SK-N-SH (cell line): ENCODE data around the gene PGAP3. TPM values are rescaled to one million over a fixed set of nuclear protein-coding genes. Genes with fewer than 3 reads are reported as not detected.

Experiments
- CTCF ChIA-PET: fragments of 300-600, 350-600 bp; formaldehyde crosslinking; extraction: SDS; loops from one replicate; lab custom pipeline; 2021; lab: Yijun Ruan, JAX
- POLR2A ChIA-PET: fragments of 350-600 bp; sonication (Branson Sonifier 250); formaldehyde crosslinking; extraction: SDS; loops from one replicate; lab custom pipeline; 2020; ENCODE audit warnings: antibody characterized with exemption, inconsistent platforms; lab: Yijun Ruan, JAX
- DNase-seq: peaks from one replicate; pipeline ENCODE4 v3.0.0; 2012
- H2AFZ ChIP-seq: fragments of 200-600 bp; sonication (generic); 2 replicates; pipeline ENCODE4 v1.8.1; 2016; ENCODE audit warnings: antibody characterized with exemption, mild to moderate bottlenecking, low read depth
- H3F3A ChIP-seq: fragments of 200-600 bp; sonication (generic); replicated peaks from 2 replicates; pipeline ENCODE3; 2016; ENCODE audit warnings: antibody characterized with exemption, mild to moderate bottlenecking; ENCODE audit not compliant: insufficient read depth
- H3K27ac ChIP-seq, 2 experiments: fragments of 200-500 bp in 1 of 2; fragments of 200-600 bp in 1 of 2; sonication (Bioruptor generic) in 1 of 2; sonication (generic), shearing (Covaris generic) in 1 of 2; 2 replicates each; pipeline versions ENCODE4 v1.5.1 to v1.6.1; 2014 to 2016; ENCODE audit warnings: low read depth in 2 of 2, inconsistent platforms in 1 of 2, low read length in 1 of 2, mild to moderate bottlenecking in 1 of 2, mixed read lengths in 1 of 2
- H3K27me3 ChIP-seq: fragments of 200-600 bp; sonication (generic), shearing (Covaris generic); 2 replicates; pipeline ENCODE4 v1.6.1; 2016; ENCODE audit warnings: mixed run types; ENCODE audit not compliant: insufficient read depth
- H3K36me3 ChIP-seq, 2 experiments: fragments of 200-500 bp in 1 of 2; fragments of 200-600 bp in 1 of 2; sonication (Bioruptor generic) in 1 of 2; sonication (generic) in 1 of 2; replicated peaks in 1 of 2; 2 replicates each; pipeline versions ENCODE3 to v1.5.1; 2014 to 2016; ENCODE audit warnings: low read length in 1 of 2, mild to moderate bottlenecking in 1 of 2; ENCODE audit not compliant: insufficient read depth in 2 of 2, control insufficient read depth in 1 of 2
- H3K4me1 ChIP-seq, 2 experiments: fragments of 200-500 bp in 1 of 2; fragments of 200-600 bp in 1 of 2; sonication (Bioruptor generic) in 1 of 2; sonication (generic), shearing (Covaris generic) in 1 of 2; 2 replicates each; pipeline versions ENCODE4 v1.5.1 to v1.6.1; 2014 to 2016; ENCODE audit warnings: low read depth in 1 of 2, low read length in 1 of 2, mixed run types in 1 of 2; ENCODE audit not compliant: insufficient read depth in 2 of 2, control insufficient read depth in 1 of 2
- H3K4me2 ChIP-seq: fragments of 200-600 bp; sonication (generic), shearing (Covaris generic); 2 replicates; pipeline ENCODE4 v1.6.1; 2017; ENCODE audit warnings: mixed run types
- H3K4me3 ChIP-seq, 2 experiments: fragments of 200-500 bp in 1 of 2; fragments of 200-600 bp in 1 of 2; sonication (Bioruptor generic) in 1 of 2; sonication (generic), shearing (Covaris generic) in 1 of 2; 2 replicates each; pipeline versions ENCODE4 v1.5.1 to v1.8.1; 2014 to 2016; ENCODE audit warnings: low read depth in 2 of 2, inconsistent platforms in 1 of 2, low read length in 1 of 2, mild to moderate bottlenecking in 1 of 2, mixed read lengths in 1 of 2, moderate library complexity in 1 of 2
- H3K79me2 ChIP-seq: fragments of 200-600 bp; sonication (generic); 2 replicates; pipeline ENCODE4 v1.8.1; 2017; ENCODE audit warnings: mild to moderate bottlenecking; ENCODE audit not compliant: insufficient read depth
- H3K9ac ChIP-seq: fragments of 200-600 bp; sonication (generic); 2 replicates; pipeline ENCODE4 v1.6.1; 2017; ENCODE audit warnings: mixed run types
- H3K9me2 ChIP-seq: fragments of 200-600 bp; sonication (generic); 2 replicates; pipeline ENCODE4 v1.6.1; 2017; ENCODE audit warnings: mixed run types
- H3K9me3 ChIP-seq: fragments of 200-600 bp; sonication (generic); 2 replicates; pipeline ENCODE4 v1.6.1; 2017; ENCODE audit warnings: mixed run types, mild to moderate bottlenecking, moderate library complexity
- H4K20me1 ChIP-seq: fragments of 200-600 bp; sonication (generic); 2 replicates; pipeline ENCODE4 v1.6.1; 2017; ENCODE audit warnings: mild to moderate bottlenecking, mixed run types; ENCODE audit not compliant: insufficient read depth
- CTCF ChIP-seq: fragments of 200-600 bp; sonication (generic); IDR thresholded peaks from 2 replicates; pipeline ENCODE4 v1.6.1; 2017; ENCODE audit warnings: antibody characterized with exemption, mild to moderate bottlenecking, moderate library complexity
- FOSL2 ChIP-seq: IDR thresholded peaks from 2 replicates; pipeline ENCODE4 v1.4.0; 2012; ENCODE audit warnings: low read depth, mild to moderate bottlenecking, moderate library complexity, borderline replicate concordance
- FOXM1 ChIP-seq: IDR thresholded peaks from 2 replicates; pipeline ENCODE4 v1.4.0; 2012; ENCODE audit warnings: low read depth, mild to moderate bottlenecking
- IRF3 ChIP-seq: fragments of 150-350 bp; IDR thresholded peaks from 2 replicates; pipeline ENCODE4 v1.6.1; 2016; ENCODE audit warnings: mild to moderate bottlenecking, low read depth, low read length
- JUND ChIP-seq: IDR thresholded peaks from 2 replicates; pipeline ENCODE4 v1.4.0; 2012
- MAX ChIP-seq: IDR thresholded peaks from 2 replicates; pipeline ENCODE4 v1.4.0; 2012; ENCODE audit warnings: low read depth
- MXI1 ChIP-seq: IDR thresholded peaks from 2 replicates; pipeline ENCODE4 v1.6.1; 2012; ENCODE audit warnings: mild to moderate bottlenecking, low read depth, low read length, improper control_type of control experiment
- NFIC ChIP-seq: IDR thresholded peaks from 2 replicates; pipeline ENCODE4 v1.4.0; 2012; ENCODE audit warnings: borderline replicate concordance
- POLR2AphosphoS5 ChIP-seq: IDR thresholded peaks from 2 replicates; pipeline ENCODE4 v1.6.1; 2012; ENCODE audit warnings: low read depth, low read length
- RAD21 ChIP-seq: IDR thresholded peaks from 2 replicates; pipeline ENCODE4 v1.6.1; 2012; ENCODE audit warnings: mild to moderate bottlenecking, low read length
- RCOR1 ChIP-seq: fragments of 150-350 bp; IDR thresholded peaks from 2 replicates; pipeline ENCODE4 v1.6.1; 2017; ENCODE audit warnings: antibody characterized with exemption, low read length
- RFX5 ChIP-seq: IDR thresholded peaks from 2 replicates; pipeline ENCODE4 v1.6.1; 2012; ENCODE audit warnings: mild to moderate bottlenecking, improper control_type of control experiment, low read length
- RXRA ChIP-seq: IDR thresholded peaks from 2 replicates; pipeline ENCODE4 v1.4.0; 2012; ENCODE audit warnings: low read depth, mild to moderate bottlenecking, borderline replicate concordance
- SMC3 ChIP-seq: IDR thresholded peaks from 2 replicates; pipeline ENCODE4 v1.6.1; 2012; ENCODE audit warnings: low read depth, low read length, improper control_type of control experiment
- TAF1 ChIP-seq: IDR thresholded peaks from 2 replicates; pipeline ENCODE4 v1.6.1; 2012; ENCODE audit warnings: low read depth, mild to moderate bottlenecking, low read length, moderate library complexity, borderline replicate concordance
- TCF12 ChIP-seq: IDR thresholded peaks from 2 replicates; pipeline ENCODE4 v1.4.0; 2012
- TEAD4 ChIP-seq: IDR thresholded peaks from 2 replicates; pipeline ENCODE4 v1.4.0; 2012; ENCODE audit warnings: mild to moderate bottlenecking, borderline replicate concordance; ENCODE audit not compliant: insufficient read depth
- USF1 ChIP-seq: IDR thresholded peaks from 2 replicates; pipeline ENCODE4 v1.4.0; 2012; ENCODE audit warnings: low read depth, borderline replicate concordance
- ZBTB33 ChIP-seq: IDR thresholded peaks from 2 replicates; pipeline ENCODE4 v1.4.0; 2012; ENCODE audit warnings: low read depth, borderline replicate concordance
- WGBS: methylation state at CpG from one replicate; pipeline ENCODE4 v1.1.6; 2017; ENCODE audit warnings: low lambda C conversion rate; 5-methylcytosine and 5-hydroxymethylcytosine counted together
- polyA plus RNA-seq, 3 experiments: library from polyadenylated mRNA; depleted of rRNA; stranded (reverse); fragments of >200 nt; gene quantifications; 2 replicates each; pipeline ENCODE4 v1.2.3, GENCODE V29; 2012

PGAP3 gene
- polyA plus RNA-seq, 1 of the 3 experiments (the other 2 are of a cell fraction), result 20.9 TPM

DNA sequence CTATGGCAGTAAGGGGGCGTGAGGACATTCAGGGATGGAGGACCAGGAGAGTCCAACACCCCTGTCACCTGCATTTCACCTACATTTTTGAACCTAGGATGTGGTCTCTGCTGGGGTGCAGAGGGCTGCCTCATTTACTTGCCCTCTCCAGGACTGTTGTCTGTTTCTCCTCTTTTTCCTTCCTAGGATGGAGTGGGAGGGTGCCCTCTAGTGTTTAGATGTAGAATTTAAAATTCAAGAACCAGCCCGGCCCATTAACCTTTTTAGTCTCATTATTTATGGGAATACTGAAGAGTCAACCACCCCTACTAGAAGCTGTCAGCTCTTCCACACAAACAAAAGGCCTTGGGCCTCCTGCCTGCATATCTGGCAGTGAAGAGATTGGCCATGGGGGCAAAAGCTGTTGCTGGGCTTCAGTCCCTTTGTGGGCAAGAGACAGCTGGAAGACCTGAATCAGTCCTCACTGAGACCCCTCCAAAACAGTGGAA lies 53.4 kb downstream of the PGAP3 start:
- peaks cover 14% of the 10 kb centered on the region; the same call in 1 of the 2 replicates for H3K27me3 ChIP-seq
- no peaks in the 10 kb centered on the region for H3K36me3 ChIP-seq
- H4K20me1 ChIP-seq, result no peaks in the 10 kb centered on the region
- peaks cover 0 to 18% of the 10 kb centered on the region in 2 experiments; a peak in 2 of 4 replicates for H3K4me1 ChIP-seq
- no peak overlapping the region for H3K4me2 ChIP-seq
- peak; percentile 74 for DNase-seq
- TF ChIP-seq SMC3 (peak; percentile 24; the same call in 1 of the 2 replicates), CTCF (peak; percentile 79), RAD21 (peak; percentile 35), RFX5 (no peak)
- no peaks in the 10 kb centered on the region for H3F3A ChIP-seq
- 40% methylated on average over 2 of the region's 2 CpGs for WGBS
- H3K9me2 ChIP-seq, result no peaks in the 10 kb centered on the region
- no peak overlapping the region; a peak in 1 of 4 replicates for H3K4me3 ChIP-seq
- H3K27ac ChIP-seq, result no peak overlapping the region
- no peak overlapping the region for H2AFZ ChIP-seq
- ChIA-PET POLR2A (no interaction called here), CTCF (interaction anchor here (0.6 to 17.4 kb wide), 25 partner anchors 11 to 129 kb away, joined by 3 to 332 read pairs (median 5); partner anchors contain the start of genes ERBB2, PNMT and PPP1R1B)
- H3K9me3 ChIP-seq, result no peaks in the 10 kb centered on the region
- H3K9ac ChIP-seq, result no peak overlapping the region
- peaks cover 24% of the 10 kb centered on the region for H3K79me2 ChIP-seq

DNA sequence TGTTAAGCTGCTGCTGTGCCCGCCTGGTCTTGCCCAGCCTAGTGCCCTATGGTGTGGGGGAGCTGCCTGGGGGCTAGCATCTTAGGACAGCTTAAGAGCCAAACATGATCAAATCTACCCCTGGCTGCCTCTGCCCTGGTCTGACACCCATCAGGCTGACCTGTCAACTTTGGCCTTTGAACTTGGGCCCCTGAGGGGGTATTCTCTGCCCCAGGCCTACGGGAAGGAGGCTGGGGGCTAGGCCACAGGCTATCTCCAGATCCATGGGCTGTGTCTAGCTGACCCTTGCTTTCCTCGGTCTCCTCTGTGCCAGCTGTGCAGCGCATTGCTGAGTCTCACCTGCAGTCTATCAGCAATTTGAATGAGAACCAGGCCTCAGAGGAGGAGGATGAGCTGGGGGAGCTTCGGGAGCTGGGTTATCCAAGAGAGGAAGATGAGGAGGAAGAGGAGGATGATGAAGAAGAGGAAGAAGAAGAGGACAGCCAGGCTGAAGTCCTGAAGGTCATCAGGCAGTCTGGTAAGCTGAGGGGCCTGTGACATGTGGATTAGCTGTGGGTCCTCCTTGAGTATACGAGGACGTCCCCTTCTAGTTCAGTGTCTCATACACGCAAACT lies 54.2 kb downstream of the PGAP3 start:
- POLR2A ChIA-PET, result no interaction called here
- TF ChIP-seq MAX (no peak), RXRA (no peak), TEAD4 (no peak), FOXM1 (no peak), CTCF (no peak), ZBTB33 (no peak), POLR2AphosphoS5 (no peak), FOSL2 (no peak), NFIC (no peak), RCOR1 (no peak), USF1 (no peak), TAF1 (no peak), JUND (no peak), MXI1 (no peak), IRF3 (no peak), TCF12 (no peak)

More for the DNA sequence above, 54.2 kb downstream of the PGAP3 start:
- 56% methylated on average over 8 of the region's 8 CpGs for WGBS
- peaks cover 17% of the 10 kb centered on the region for H3K79me2 ChIP-seq
- H2AFZ ChIP-seq, result no peak overlapping the region
- H3K9ac ChIP-seq, result no peak overlapping the region
- DNase-seq, result no peak
- H3K27ac ChIP-seq, result no peak overlapping the region
- no peaks in the 10 kb centered on the region for H3K36me3 ChIP-seq
- CTCF ChIA-PET, result interaction anchor here (0.7 to 17.4 kb wide), 17 partner anchors 11 to 119 kb away, joined by 3 to 332 read pairs (median 4); partner anchors contain the start of genes ERBB2 and PPP1R1B
- no peaks in the 10 kb centered on the region for H3K9me3 ChIP-seq
- H3K4me1 ChIP-seq, result peaks cover 0 to 18% of the 10 kb centered on the region in 2 experiments; a peak in 2 of 4 replicates
- no peaks in the 10 kb centered on the region for H3K9me2 ChIP-seq
- H3K27me3 ChIP-seq, result peaks cover 19% of the 10 kb centered on the region
- no peaks in the 10 kb centered on the region for H3F3A ChIP-seq
- H3K4me3 ChIP-seq, result no peak overlapping the region
- no peak overlapping the region for H3K4me2 ChIP-seq
- no peaks in the 10 kb centered on the region for H4K20me1 ChIP-seq
